Right lobe of liver (tissue), 4 donors: Measurements from ENCODE around the gene NEU4.
"Not testable (repeated sequence)": the region's sequence is repeated elsewhere in the genome, so short reads cannot be mapped to it uniquely, and the experiment has no call there.

Experiments
- POLR2A ChIP-seq: fragments of 450-650 bp; IDR thresholded peaks from one replicate; pipeline ENCODE4 v1.6.1; 2017; ENCODE audit warnings: antibody characterized with exemption, mild to moderate bottlenecking
- TF ChIP-seq, protein P1 (sequence below), 4 donors: fragments of 200-600 bp in 3 of 4; fragments of 450-650 bp in 1 of 4; IDR thresholded peaks; one replicate each; pipeline versions ENCODE4 v1.5.1 to v1.8.0; 2016 to 2022; ENCODE audit warnings: antibody characterized with exemption in 4 of 4, mild to moderate bottlenecking in 2 of 4
- donor health status: DM: no; HTN: no; CAD: no.
- donor health status: DM: no; HTN: no; CAD: no.
- donor health status: DM: no; HTN: yes; CAD: no.

- TF ChIP-seq POLR2A: not testable (repeated sequence)
- TF ChIP-seq, protein P1, sequence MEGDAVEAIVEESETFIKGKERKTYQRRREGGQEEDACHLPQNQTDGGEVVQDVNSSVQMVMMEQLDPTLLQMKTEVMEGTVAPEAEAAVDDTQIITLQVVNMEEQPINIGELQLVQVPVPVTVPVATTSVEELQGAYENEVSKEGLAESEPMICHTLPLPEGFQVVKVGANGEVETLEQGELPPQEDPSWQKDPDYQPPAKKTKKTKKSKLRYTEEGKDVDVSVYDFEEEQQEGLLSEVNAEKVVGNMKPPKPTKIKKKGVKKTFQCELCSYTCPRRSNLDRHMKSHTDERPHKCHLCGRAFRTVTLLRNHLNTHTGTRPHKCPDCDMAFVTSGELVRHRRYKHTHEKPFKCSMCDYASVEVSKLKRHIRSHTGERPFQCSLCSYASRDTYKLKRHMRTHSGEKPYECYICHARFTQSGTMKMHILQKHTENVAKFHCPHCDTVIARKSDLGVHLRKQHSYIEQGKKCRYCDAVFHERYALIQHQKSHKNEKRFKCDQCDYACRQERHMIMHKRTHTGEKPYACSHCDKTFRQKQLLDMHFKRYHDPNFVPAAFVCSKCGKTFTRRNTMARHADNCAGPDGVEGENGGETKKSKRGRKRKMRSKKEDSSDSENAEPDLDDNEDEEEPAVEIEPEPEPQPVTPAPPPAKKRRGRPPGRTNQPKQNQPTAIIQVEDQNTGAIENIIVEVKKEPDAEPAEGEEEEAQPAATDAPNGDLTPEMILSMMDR (IDR thresholded peaks at IDR 0.05): not testable (repeated sequence)
Observed at GRCh38 chr2:241817821-241818215, 8.8 kb downstream of the NEU4 start.
